Fibroblast of lung (primary cell): Measurements from ENCODE around the gene FOXP2. TPM values are rescaled to one million over a fixed set of nuclear protein-coding genes. Genes with fewer than 3 reads are reported as not detected.

Experiments
- DNase-seq, 2 donors: peaks; one replicate each; pipeline versions ENCODE4 v3.0.0 to v3.0.0-alpha.2; 2010; ENCODE audit warnings: low read depth in 2 of 2
- H2AFZ ChIP-seq: 2 replicates; pipeline ENCODE4 v1.5.1; 2012; ENCODE audit warnings: low read length, control low read depth, inconsistent platforms
- H3K27ac ChIP-seq: 2 replicates; pipeline ENCODE4 v1.5.1; 2011; ENCODE audit warnings: low read length, control low read depth; ENCODE audit not compliant: insufficient read depth
- H3K27me3 ChIP-seq: 2 replicates; pipeline ENCODE4 v1.5.1; 2011; ENCODE audit warnings: mild to moderate bottlenecking, low read length; ENCODE audit not compliant: control insufficient read depth, insufficient read depth
- H3K36me3 ChIP-seq: 2 replicates; pipeline ENCODE4 v1.5.1; 2011; ENCODE audit warnings: low read length; ENCODE audit not compliant: control insufficient read depth, insufficient read depth
- H3K4me1 ChIP-seq: 2 replicates; pipeline ENCODE4 v1.5.1; 2011; ENCODE audit warnings: low read length; ENCODE audit not compliant: control insufficient read depth, insufficient read depth; ENCODE audit errors: extremely low read depth
- H3K4me2 ChIP-seq: 2 replicates; pipeline ENCODE4 v1.5.1; 2011; ENCODE audit warnings: low read length, control low read depth; ENCODE audit not compliant: insufficient read depth; ENCODE audit errors: extremely low read depth
- H3K4me3 ChIP-seq, 4 experiments: fragments of 200-600 bp in 1 of 4; sonication (generic) in 1 of 4; replicated peaks in 1 of 4; 2 replicates each; pipeline ENCODE4 v1.5.1; 2011 to 2016; ENCODE audit warnings: low read length in 4 of 4, low read depth in 3 of 4, mild to moderate bottlenecking in 3 of 4, control low read depth in 2 of 4, inconsistent platforms in 1 of 4, mixed read lengths in 1 of 4; ENCODE audit not compliant: insufficient read depth in 1 of 4; ENCODE audit errors: control extremely low read depth in 1 of 4
- H3K79me2 ChIP-seq: 2 replicates; pipeline ENCODE4 v1.5.1; 2012; ENCODE audit warnings: mild to moderate bottlenecking, low read length, inconsistent platforms; ENCODE audit not compliant: control insufficient read depth, insufficient read depth
- H3K9ac ChIP-seq: 2 replicates; pipeline ENCODE4 v1.5.1; 2011; ENCODE audit warnings: mild to moderate bottlenecking, low read length, control low read depth; ENCODE audit not compliant: insufficient read depth
- H3K9me3 ChIP-seq: 2 replicates; pipeline ENCODE4 v1.5.1; 2012; ENCODE audit warnings: low read depth, low read length; ENCODE audit not compliant: control insufficient read depth, insufficient read depth
- H4K20me1 ChIP-seq: 2 replicates; pipeline ENCODE4 v1.5.1; 2011; ENCODE audit warnings: low read length; ENCODE audit not compliant: control insufficient read depth, insufficient read depth; ENCODE audit errors: extremely low read depth
- CTCF ChIP-seq, 2 donors: IDR thresholded peaks in 1 of 2; conservative IDR thresholded peaks in 1 of 2; 1 replicate in 1 of 2; 2 replicates in 1 of 2; pipeline ENCODE4 v1.5.1; 2011 to 2012; ENCODE audit warnings: low read length in 2 of 2, control low read depth in 1 of 2, inconsistent platforms in 1 of 2, low read depth in 1 of 2, mild to moderate bottlenecking in 1 of 2
- EZH2 ChIP-seq: IDR thresholded peaks from 2 replicates; pipeline ENCODE4 v1.5.1; 2012; ENCODE audit warnings: low read length, control low read depth, mild to moderate bottlenecking; ENCODE audit errors: missing control alignments
- polyA plus RNA-seq, 2 donors: library from polyadenylated mRNA; depleted of rRNA in 1 of 2; stranded (reverse) in 1 of 2; unstranded in 1 of 2; fragments of >200 nt; gene quantifications; 2 replicates each; pipeline ENCODE4 v1.2.1, GENCODE V29; 2011 to 2012; ENCODE audit warnings: missing spikeins in 1 of 2
- total RNA-seq: library from RNA; depleted of rRNA; stranded (reverse); fragments of >200 nt; gene quantifications from 2 replicates; pipeline ENCODE4 v1.2.1, GENCODE V29; 2014

FOXP2 gene
- total and polyA plus RNA-seq, 2 donors (not counting 1 experiment from before 2014, with no cell fraction given), result 2.8 to 8.4 TPM

GRCh38 chr7:114519240-114519639, 104.6 kb downstream of the FOXP2 start:
- H3K4me3 ChIP-seq, result no peak overlapping the region
- H3K36me3 ChIP-seq, result no peaks in the 10 kb centered on the region
- H3K79me2 ChIP-seq, result no peaks in the 10 kb centered on the region
- H2AFZ ChIP-seq, result no peak overlapping the region
- TF ChIP-seq EZH2 (no peak), CTCF (conservative IDR thresholded peaks at IDR 0.05 in 1 of 2, IDR thresholded peaks at IDR 0.05 in 1 of 2; ENCODE audit: low read depth in 1 of 2, low read length in 2 of 2) (no peak)
- no peaks in the 10 kb centered on the region for H3K4me1 ChIP-seq
- H3K27me3 ChIP-seq, result no peaks in the 10 kb centered on the region
- no peak for DNase-seq
- no peaks in the 10 kb centered on the region for H4K20me1 ChIP-seq
- H3K27ac ChIP-seq, result no peak overlapping the region
- no peaks in the 10 kb centered on the region for H3K9me3 ChIP-seq
- no peak overlapping the region for H3K4me2 ChIP-seq
- H3K9ac ChIP-seq, result no peak overlapping the region

- Histone ChIP-seq H2AFZ (no peak overlapping the region), H3K27ac (no peak overlapping the region), H3K9me3 (no peaks in the 10 kb centered on the region), H3K4me3 (no peak overlapping the region), H3K79me2 (no peaks in the 10 kb centered on the region), H3K4me2 (no peak overlapping the region), H3K4me1 (no peaks in the 10 kb centered on the region), H3K27me3 (no peaks in the 10 kb centered on the region), H3K36me3 (no peaks in the 10 kb centered on the region), H4K20me1 (no peaks in the 10 kb centered on the region), H3K9ac (no peak overlapping the region)
- TF ChIP-seq CTCF (conservative IDR thresholded peaks at IDR 0.05 in 1 of 2, IDR thresholded peaks at IDR 0.05 in 1 of 2; ENCODE audit: low read depth in 1 of 2, low read length in 2 of 2) (no peak), EZH2 (no peak)
- DNase-seq, result no peak
These were observed 107.5 kb downstream of the FOXP2 start for GRCh38 chr7:114522081-114522480.

GRCh38 chr7:114527589-114527988, 113.0 kb downstream of the FOXP2 start:
- no peaks in the 10 kb centered on the region for H3K36me3 ChIP-seq
- no peak overlapping the region for H3K4me3 ChIP-seq
- H3K79me2 ChIP-seq, result no peaks in the 10 kb centered on the region
- TF ChIP-seq EZH2 (no peak), CTCF (conservative IDR thresholded peaks at IDR 0.05 in 1 of 2, IDR thresholded peaks at IDR 0.05 in 1 of 2; ENCODE audit: low read depth in 1 of 2, low read length in 2 of 2) (no peak)
- no peak overlapping the region for H3K27ac ChIP-seq
- no peak overlapping the region for H2AFZ ChIP-seq
- H3K9ac ChIP-seq, result no peak overlapping the region
- no peaks in the 10 kb centered on the region for H4K20me1 ChIP-seq
- H3K4me1 ChIP-seq, result no peaks in the 10 kb centered on the region
- H3K9me3 ChIP-seq, result no peaks in the 10 kb centered on the region
- no peaks in the 10 kb centered on the region for H3K27me3 ChIP-seq
- no peak overlapping the region for H3K4me2 ChIP-seq
- DNase-seq, result no peak
